Uterus (tissue), 2 donors: ENCODE measurements around the gene CCDC85B.

Experiments
- POLR2A ChIP-seq, 2 donors: fragments of 450-650 bp; IDR thresholded peaks; one replicate each; pipeline ENCODE4 v1.6.1; 2016; ENCODE audit warnings: antibody characterized with exemption in 2 of 2, mild to moderate bottlenecking in 1 of 2, moderate library complexity in 1 of 2
- TF ChIP-seq, protein P1 (sequence below), 4 experiments: fragments of 200-600 bp in 2 of 4; fragments of 450-650 bp in 2 of 4; sonication (generic) in 2 of 4; IDR thresholded peaks; one replicate each; pipeline ENCODE4 v1.5.1; 2016 to 2019; ENCODE audit warnings: antibody characterized with exemption in 4 of 4, mild to moderate bottlenecking in 2 of 4, moderate library complexity in 1 of 4

DNA sequence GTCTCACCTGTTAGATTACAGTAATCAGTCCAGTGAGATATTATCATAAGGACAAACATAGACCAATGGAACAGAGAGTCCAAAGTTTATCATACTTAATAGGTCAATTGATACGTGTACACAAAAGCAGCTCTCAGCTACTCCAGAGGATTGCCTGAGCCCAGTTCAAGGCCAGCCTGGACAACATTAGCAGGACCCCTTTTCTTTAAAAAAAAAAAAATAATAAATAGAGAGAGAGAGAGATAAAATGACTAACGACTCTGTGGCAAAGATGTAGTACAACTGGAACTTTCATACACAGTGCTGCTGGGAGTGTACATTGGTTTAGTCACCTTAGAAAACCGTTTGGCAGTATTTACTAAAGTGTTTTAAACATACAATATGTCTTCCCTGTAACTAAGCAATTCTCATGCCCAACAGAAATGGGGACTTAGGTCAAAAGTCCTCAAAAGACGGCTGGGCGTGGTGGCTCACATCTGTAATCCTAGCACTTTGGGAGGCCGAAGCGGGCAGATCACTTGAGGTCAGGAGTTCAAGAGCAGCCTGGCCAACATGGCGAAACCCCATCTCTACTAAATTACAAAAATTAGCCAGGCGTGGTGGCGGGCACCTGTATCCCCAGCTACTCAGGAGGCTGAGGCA lies 46.1 kb upstream of the CCDC85B start:
- TF ChIP-seq, protein P1, sequence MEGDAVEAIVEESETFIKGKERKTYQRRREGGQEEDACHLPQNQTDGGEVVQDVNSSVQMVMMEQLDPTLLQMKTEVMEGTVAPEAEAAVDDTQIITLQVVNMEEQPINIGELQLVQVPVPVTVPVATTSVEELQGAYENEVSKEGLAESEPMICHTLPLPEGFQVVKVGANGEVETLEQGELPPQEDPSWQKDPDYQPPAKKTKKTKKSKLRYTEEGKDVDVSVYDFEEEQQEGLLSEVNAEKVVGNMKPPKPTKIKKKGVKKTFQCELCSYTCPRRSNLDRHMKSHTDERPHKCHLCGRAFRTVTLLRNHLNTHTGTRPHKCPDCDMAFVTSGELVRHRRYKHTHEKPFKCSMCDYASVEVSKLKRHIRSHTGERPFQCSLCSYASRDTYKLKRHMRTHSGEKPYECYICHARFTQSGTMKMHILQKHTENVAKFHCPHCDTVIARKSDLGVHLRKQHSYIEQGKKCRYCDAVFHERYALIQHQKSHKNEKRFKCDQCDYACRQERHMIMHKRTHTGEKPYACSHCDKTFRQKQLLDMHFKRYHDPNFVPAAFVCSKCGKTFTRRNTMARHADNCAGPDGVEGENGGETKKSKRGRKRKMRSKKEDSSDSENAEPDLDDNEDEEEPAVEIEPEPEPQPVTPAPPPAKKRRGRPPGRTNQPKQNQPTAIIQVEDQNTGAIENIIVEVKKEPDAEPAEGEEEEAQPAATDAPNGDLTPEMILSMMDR (IDR thresholded peaks at IDR 0.05) = no peak
- TF ChIP-seq POLR2A (IDR thresholded peaks at IDR 0.05) = no peak
